8988T (cell line): ENCODE measurements around the gene NRXN3.

Experiments used
- DNase-seq: peaks from one replicate; pipeline ENCODE4 v3.0.0; 2011

NRXN3 gene

DNA sequence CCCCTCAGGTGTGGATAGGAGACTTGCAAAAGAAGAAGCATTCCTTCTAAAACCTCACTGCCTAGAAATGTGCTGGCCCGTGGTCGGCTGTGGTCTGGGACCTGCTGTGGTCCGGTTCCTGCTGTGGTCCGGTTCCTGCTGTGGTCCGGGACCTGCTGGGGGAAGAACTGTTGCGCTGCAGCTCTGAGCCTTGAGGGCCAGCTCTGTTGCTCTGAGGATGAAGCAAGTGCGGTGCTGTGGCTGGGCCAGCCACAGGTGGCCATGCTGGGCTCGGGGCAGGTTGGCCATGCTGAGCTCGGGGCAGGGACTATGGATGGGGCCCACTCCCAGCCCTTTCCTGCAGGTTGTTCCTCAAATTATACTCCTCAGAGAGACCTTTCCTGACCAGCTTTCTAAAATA is 5.2 kb downstream of the NRXN3 start:
- DNase-seq = no peak

DNA sequence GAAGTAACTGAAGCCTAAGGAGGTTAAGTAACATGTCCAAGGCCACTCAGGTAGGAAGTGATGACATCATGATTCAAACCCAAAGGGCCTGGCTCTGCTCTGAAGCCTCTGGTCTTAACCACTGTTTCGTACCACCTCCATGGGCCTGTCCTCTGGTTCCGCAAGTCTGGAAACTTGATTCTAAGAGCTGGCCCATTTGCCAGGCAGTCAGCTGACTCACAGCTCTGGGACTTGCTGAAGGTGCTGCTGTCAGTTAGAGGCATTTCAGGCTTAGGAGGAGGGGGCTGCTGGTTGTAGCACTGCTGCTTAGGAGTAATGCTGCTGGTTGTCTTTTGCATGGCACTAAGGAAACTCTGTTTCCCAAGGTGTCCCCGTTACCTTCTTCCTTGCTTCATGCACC is 7.9 kb downstream of the NRXN3 start:
- DNase-seq = no peak

DNA sequence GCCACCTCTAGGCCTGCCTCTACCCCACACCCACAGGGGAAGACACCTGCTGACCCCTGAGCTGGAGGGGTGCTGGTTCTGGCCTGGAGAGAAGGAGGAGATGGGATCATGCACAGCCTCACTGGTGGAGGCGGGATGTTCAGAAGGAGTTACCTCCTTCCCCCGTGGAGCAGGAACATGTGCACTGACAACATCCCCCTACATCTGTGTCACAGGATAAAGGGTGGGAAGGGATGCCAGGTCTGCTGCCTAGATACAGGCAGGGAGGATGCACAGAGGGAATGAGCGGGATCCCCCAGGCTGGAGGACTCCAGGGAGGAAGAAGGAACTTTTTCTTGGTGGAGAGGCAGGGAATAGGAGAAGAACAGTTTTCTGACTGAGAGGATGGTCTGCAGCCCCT is 8.8 kb downstream of the NRXN3 start:
- no peak for DNase-seq

DNA sequence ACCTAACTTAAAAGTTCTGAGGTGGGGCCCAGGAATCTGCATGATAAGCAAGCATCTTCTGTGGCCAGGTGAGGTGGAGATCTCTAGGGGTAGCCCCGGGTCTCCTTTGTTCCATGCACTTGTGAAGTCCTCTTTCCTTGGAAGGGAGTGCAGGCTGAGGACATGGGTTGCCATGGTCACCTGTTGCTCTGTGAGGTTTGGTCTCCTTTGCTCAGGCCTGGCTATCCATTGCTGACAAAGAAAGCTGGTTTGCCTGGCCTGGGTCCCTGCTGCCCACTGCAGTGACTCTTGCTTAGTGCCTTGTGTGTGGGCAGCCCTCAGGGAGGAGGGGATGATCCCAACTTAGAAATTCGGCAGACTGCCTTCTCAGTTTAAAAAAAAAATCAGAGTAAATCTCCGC is 11.1 kb downstream of the NRXN3 start:
- DNase-seq = no peak

DNA sequence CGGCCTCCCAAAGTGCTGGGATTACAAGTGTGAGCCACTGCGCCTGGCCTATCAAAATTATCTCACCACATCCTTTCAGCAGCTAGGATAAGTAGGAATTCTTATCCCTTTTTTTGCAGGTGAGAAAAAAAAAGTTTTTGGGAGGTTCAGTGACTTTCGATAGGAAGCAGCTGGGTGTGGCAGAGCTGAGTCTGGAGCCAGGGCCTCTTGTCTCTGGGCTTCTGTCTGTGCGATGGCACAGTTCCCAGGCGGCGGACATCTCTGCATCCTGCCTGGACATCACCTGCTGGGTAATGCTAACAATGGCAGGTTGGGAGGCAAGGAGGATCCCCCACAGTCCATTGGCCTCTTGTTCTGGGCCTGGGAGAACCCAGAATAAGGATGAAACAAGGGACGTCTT is 12.5 kb downstream of the NRXN3 start:
- no peak for DNase-seq

DNA sequence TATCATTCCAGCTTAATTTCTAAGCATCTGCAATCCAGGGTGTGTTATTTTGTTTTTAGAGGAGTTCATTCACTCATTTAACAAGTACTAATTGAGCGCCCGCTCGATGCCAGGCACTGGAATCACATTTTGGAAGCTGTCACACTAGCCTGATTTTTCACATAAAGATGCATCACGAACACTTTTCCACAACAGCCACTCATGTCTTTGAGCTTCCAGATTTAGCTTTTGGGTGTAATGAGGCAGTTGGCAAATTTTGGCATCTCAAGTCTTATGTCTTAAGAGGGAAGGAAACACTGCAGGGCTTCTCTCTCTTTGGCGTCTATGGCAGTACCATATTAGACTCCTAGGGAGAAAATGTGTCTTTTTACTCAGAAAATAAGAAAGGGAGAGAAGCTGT is 14.0 kb downstream of the NRXN3 start:
- no peak for DNase-seq

DNA sequence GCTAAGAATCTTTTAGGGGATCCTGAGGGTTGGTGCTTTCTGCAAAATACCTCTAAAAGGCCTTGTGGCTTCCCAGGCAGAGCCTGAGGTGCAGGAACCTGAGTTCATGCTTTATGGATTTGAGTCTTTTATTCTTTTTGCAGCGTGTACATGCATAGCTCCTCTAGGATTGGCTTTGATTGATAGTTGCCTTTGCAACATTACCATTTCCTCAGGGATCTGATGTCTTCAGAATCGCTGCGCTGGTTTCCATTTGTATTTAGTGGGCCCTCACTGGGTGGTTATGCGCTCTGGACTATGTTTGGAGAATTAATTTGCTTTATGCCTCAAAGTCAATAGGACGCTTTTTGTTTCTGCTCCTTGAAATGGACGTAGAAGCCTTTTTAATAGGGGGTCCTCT is 16.1 kb downstream of the NRXN3 start:
- DNase-seq = no peak

DNA sequence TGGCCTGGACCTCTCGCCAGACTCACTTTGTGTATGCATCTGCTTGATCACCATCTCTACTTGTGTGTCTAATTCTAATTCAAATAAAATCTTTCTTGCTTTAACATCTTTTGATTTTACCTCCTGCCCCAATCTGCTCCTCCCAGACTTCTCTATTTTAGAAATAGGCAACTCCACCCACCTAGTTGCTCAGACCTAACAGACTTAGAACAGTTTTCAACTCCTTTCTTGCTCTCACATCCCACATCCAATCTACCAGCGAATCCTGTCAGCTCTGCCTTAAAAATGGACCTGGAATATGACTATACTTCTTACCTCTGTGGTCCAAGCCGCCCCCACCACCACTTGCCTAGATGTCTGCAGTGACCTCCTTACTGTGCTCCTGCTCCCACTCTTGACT is 18.7 kb downstream of the NRXN3 start:
- DNase-seq = no peak

DNA sequence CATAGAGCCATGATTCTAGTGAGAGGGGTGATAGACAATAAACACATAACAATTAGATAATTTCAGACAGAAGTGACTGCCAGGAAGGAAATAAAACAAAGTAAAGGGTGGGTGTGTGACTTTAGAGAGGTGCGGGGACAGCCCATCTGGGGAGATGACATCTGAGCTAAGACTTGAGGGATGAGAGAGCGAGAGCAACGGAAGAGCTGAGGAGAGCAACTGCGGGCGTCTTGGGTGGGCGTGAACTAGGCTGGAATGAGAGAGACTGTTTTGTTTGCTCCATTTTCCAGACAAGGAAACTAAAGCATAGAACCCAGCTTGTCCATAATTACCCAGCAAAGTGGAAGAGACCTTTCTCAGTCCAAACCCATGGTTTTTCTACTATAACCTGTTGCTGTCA is 25.3 kb downstream of the NRXN3 start:
- DNase-seq = no peak

DNA sequence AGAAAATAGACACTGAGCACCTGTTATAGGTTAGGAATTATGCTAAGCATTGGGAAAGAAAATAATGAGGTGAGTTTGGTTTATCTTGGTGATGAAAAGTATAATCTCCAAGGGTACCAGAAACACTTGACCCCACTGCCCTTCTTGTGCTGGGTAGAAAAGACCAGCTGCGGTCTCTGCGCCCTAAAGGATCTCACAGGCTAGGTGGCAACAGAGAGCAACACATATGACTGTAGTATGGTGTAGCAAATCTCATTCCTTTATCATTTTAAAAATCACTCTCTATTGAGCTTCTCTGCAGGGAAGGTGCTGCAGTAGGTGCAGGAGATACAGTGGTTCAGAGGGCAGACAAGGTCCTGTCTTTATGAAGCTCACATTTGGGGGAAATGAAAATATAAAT is 26.1 kb downstream of the NRXN3 start:
- DNase-seq = no peak

DNA sequence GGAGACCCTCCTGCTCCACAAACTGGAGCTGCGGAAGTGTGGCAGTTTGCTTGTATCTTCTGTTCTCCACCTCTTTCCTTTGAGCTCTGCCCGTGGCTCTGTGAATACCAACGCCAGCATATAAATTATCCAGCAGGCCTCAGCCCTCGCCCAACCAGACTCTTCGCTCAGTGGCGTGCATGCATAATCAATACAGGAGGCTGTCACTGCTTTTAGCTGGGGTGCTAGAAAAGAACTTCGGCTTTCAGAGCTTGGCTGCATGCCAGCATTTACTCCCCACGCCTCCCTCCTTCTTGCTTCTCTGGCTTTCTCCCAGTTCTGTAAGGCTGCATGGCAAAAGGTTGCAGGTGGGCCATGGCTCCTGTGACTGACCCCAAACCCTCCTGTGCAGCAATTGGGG is 26.9 kb downstream of the NRXN3 start:
- DNase-seq = no peak

DNA sequence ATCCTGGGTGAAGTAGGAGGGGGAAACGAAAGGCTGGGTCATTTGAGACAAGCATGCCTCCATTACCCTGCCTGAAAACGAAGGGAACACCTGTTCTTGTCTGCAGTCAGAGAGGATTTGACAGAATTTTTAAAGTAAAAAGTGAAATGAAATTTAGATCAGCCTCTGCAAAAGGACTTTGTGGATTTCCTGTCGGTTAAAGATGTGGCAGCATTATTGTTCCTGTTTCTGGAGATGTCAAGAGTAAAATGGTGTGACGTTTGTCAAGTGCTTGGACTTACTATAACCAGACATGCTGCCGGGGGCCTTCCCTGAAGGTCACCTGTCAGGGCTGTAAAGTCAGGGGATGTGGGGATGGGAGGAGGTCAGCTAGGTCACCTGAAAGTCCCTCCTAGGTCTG is 32.0 kb downstream of the NRXN3 start:
- DNase-seq = no peak

DNA sequence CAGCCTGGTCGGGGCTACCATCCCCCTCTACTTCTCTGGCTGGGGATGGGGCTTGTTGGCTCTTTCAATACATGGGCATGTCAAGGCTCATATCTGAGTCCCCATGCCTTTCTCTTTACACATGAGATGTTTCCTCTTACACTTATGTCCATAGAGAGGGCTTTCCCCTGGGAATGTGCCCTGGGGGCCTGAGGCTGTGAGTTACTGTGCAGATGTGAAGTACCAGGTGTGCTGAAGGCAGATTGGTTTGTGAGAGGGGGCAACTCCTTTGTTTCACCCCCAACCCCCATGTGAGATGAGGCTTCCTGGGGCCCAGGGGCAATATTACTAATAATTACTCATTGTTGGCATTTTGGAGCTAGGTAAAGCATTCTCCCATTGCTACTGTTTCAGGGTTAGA is 32.8 kb downstream of the NRXN3 start:
- DNase-seq = no peak

DNA sequence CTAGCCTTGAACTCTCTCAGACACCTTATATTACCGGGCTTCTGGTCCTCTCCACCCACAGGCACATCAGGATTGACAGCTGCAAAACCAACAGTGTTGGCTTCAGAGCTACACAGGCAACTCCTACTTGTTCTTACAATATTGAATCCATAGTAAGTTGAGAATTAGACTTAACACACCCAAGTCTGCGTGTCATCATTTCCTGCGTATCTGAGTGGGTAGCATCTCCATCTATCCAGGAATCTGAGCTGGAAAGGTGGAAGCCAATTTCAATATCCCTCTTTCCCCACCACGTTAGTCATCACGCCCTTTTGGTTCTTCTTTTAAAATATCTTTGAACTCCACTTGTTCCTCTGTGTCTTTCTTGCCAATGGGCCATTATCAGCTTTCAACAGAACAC is 37.2 kb downstream of the NRXN3 start:
- no peak for DNase-seq

DNA sequence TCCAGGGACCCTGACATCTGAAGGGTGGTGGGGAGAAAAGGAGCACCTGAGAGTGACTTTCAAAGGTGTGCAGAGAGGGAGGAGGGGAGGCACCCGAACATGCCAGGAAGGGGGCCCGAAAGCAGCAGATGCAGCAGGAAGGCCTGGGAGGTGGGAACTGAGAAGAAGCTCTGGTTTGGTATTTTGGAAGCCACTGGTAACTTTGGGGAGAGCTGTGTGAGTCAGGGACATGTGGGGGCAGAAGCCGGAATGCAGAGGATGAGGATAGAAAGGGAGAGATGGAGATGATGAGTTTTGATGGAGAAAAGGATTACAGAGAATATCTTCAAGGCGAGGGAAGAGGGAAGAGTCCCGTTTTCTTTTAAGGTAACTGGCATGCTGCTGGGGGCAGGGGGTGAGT is 50.1 kb downstream of the NRXN3 start:
- DNase-seq = no peak

DNA sequence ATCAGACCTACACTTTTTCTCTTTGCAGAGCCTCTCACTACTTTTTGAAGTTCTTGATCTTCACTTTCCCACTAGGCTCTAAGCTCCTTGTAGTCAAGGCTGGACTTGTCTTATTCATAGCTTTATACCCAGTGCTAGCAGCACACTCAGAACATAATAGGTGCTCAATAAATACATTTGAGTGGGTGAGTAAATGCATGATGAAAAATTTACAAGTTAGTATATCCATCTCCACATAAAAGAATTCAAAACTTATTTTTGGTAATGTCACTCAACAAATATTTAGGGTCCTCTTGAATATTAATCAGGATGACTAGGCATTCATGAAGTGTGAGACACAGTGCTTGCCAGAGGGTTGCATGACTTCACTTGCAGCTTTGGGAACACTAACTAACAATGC is 52.6 kb downstream of the NRXN3 start:
- no peak for DNase-seq

DNA sequence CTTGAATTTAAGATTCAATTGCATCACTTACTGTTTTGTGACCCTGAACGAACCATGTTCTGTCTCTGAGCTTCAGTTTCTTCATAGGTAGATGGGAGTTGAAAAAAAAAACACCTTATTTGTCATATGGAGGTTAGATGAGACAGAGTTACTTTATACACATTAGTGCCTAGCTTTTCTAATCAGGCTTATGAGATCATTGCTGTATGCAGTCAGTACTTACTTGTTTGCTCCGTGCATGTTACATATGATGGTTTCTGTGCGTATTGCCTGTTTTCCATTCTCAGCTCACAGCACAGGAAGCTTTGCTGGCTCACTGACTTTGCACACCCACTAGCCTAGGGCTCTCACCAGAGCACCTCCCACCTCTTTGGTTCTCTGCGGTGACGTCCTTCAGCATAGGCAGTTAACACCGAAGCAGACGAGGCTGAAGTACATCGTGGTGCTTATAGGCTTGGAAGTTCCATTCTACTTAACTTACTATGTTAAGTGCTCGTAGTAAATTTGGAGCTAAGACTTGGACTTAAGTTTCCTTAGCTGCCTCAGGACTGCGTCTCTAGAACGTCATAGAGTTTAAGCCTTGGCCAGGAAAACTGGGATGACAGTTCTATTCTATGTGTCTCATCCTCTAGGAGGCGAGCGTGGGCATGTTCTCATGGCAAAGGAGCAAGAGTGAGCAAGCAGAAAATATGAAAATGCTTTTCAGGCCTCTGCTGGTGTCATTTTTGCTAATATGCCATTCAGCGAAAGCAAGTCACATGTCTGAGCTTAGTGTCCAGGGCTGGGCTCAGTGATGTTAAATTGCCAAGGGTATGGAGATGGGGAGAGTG is 57.3 kb downstream of the NRXN3 start:
- no peak for DNase-seq

DNA sequence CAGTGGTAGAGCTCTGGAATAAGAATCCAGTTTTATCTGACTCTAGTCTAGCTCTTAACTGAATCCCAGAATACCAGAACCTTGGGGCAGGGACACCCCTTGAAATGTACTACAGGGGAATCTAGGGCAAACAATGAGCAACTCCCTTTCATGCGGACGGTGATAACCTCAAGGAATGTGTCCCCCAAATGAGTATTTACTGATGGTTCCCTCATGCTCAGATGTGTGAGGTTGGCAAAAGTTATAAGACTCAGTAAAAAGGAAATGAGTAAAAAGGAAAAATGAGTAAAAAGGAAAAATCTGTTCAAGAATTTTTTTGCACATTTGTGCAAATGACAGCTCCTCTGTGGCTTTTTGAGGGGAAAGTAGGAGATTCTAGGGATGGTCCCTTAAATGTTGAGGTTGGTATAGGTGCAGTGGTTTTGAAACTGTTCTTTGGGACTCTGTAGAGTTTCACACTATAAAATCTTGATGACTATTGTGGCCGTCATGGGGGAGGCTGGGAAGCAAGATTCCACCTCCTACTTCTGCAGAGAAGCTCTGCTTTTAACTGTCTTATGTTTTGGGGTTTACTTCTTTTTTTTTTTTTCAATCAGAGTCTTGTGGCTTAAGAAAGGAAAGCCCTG is 58.6 kb downstream of the NRXN3 start:
- no peak for DNase-seq

DNA sequence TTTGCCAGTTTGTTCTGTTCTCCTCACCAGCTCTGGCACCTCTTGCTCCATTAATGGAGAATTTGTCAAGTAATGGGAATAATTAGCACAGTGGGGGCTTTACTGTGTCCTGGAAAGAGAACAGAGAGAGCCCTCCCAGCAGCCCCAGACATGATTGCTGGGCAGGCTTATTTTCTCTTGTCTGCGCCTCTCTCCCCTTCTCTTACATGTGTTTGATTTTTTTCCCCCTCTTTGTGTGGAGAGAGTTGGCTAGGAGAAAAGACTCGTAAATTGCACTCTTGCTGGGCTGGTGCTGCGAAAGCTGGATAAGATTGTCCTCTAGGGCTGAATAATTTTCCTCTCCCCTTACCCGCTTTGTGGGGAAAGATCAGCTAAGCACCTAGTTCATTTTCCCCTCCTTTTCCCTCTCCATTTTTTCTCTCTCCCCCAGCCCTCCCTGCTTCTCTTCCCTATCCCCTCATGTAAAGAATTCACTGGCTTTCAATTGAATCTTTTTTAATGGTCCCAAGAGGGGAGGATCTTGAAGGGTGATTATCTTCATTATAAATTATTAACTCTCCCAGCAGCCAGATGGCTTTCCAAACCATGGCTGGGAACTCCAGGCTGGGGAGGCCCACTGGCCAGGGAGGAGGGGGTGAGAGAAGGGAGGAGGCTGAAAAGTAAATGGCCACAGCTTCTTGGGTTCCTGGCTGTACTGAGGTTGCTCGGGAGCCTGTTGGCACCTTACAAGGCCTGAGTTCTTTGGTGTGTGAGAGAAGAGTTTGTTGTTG is 62.2 kb downstream of the NRXN3 start:
- no peak for DNase-seq

DNA sequence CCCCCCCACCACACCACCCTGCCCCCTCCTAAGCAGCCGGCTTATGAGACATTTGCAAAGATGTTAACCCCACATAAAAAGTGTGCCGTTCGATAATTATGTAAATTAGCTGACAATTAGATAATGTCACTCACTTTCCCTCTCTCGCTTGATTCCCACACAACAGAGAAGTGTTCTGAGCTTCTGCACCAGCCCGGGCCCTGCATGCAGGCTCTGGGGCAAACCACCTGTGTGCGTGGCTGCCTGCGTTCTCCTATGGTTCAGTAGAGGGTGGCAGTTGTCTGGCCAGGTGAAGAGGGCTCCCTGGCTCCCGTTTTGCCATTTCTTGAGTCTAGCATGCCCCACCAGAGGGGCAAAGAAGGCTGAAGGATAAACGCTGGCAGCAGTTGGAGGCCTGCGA is 68.0 kb downstream of the NRXN3 start:
- DNase-seq = no peak

DNA sequence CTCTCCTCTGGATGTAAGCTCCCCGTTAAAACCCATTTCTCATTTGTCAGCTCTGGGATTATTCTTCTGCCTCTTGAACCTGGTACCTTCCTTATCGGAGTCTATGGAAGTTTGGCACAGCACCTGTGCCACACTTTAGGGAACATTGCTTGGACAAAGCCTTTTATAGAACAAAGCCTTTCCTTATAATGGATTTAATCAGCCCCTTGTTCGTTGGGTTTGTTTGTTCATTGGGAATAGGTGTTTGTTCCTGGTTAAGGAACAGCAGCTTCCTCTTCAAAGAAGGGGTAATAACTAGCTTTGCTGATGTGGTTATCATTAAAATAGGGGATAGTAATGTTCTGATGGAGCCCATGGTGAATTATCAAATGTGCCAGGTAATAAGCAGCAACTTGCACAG is 70.4 kb downstream of the NRXN3 start:
- no peak for DNase-seq

DNA sequence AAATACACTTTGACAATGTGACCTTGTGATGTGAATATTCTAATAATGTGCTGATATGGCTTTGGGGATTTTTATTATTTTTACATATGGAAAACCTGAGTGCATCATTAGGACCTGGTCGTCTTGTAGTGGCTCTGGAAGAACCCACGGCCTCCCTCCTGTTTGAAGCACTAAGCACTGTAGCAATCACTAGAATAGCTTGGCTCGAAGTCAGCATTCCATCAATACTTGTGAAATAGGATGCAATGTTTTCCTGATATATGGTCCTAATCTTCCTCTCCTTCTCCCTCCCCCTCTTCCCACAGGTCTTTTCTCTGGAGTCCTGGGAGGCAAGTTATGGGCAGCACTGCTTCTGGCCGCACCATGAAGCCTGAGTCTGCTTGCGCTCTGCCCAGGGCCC is 71.9 kb downstream of the NRXN3 start:
- no peak for DNase-seq

DNA sequence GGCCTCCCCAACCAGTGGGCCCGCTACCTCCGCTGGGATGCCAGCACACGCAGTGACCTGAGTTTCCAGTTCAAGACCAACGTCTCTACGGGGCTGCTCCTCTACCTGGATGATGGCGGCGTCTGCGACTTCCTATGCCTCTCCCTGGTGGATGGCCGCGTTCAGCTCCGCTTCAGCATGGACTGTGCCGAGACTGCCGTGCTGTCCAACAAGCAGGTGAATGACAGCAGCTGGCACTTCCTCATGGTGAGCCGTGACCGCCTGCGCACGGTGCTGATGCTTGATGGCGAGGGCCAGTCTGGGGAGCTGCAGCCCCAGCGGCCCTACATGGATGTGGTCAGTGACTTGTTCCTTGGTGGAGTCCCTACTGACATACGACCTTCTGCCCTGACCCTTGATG is 73.0 kb downstream of the NRXN3 start:
- DNase-seq = no peak

DNA sequence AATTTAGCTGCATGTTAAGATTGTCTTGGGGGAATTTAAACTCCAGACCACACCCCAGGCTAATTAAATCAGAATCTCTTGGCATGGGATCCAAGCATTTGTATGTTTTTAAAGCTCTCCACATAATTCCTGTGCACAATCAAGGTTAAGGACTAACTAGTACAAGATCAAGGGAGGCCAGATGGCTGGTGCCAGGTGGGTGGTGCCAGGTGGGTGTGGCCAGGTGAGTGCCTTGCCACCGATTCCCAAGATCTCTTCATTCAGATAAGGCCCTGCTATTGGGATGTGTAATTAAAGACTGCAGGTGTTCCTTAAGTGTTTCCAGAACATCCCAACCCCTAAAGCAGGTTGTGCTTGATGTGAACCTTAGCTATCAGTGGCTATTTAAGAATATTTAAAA is 75.1 kb downstream of the NRXN3 start:
- DNase-seq = no peak
